ENCODE results near the gene SRP54. TPM values are rescaled to one million over a fixed set of nuclear protein-coding genes. Genes with fewer than 3 reads are reported as not detected.
"Not testable (repeated sequence)": the region's sequence is repeated elsewhere in the genome, so short reads cannot be mapped to it uniquely, and the experiment has no call there.

SRP54 gene
- total RNA-seq, 2 experiments from 2014 or later = 74.4 to 75.3 TPM

DNA sequence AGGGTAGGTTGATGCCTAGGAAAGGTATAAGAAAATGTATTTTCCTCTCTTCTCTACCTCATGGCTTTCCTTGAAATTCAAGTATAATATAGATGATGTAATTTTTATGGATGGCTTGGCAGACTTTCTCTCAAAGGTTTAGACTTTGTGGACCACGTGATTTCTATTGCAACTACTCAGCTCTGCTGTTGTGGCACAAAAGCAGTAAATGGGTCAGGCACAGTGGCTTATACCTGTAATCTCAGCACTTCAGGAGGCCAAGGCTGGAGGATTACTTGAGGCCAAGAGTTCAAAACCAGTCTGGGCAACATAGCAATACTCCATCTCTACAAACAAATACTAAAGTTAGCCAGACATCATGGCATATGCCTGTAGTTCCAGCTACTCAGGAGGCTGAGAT is 22.0 kb downstream of the SRP54 start:
- H3K36me3 Mint-ChIP-seq = peaks cover 14% of the 10 kb centered on the region
- no peak overlapping the region for H3K4me3 Mint-ChIP-seq
- H3K4me1 Mint-ChIP-seq = no peaks in the 10 kb centered on the region
- H3K9me3 Mint-ChIP-seq = no peaks in the 10 kb centered on the region
- no peak overlapping the region for H3K27ac Mint-ChIP-seq
- no peaks in the 10 kb centered on the region for H3K27me3 Mint-ChIP-seq
- no peak for DNase-seq

DNA sequence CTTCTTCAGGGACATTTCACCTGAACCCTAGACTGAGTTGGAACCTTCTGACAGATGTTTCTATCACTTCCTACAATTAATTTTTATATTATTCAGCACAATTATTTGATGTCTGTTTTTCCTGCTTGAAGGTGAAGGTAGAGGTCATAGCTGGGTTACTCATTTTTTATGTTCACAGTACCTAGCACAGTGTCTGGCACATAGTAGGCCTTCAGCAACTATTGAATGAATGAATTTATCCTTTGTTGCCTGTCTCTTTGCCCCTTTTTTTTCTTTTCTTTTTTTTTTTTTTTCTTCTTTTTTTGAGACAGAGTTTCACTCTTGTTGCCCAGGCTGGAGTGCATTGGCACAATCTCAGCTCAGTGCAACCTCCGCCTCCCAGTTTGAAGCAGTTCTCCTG is 33.8 kb downstream of the SRP54 start:
- H3K4me3 Mint-ChIP-seq = no peak overlapping the region
- H3K27me3 Mint-ChIP-seq = no peaks in the 10 kb centered on the region
- no peak overlapping the region for H3K27ac Mint-ChIP-seq
- H3K4me1 Mint-ChIP-seq = no peaks in the 10 kb centered on the region
- DNase-seq = no peak
- peaks cover 20% of the 10 kb centered on the region for H3K36me3 Mint-ChIP-seq
- no peaks in the 10 kb centered on the region for H3K9me3 Mint-ChIP-seq

DNA sequence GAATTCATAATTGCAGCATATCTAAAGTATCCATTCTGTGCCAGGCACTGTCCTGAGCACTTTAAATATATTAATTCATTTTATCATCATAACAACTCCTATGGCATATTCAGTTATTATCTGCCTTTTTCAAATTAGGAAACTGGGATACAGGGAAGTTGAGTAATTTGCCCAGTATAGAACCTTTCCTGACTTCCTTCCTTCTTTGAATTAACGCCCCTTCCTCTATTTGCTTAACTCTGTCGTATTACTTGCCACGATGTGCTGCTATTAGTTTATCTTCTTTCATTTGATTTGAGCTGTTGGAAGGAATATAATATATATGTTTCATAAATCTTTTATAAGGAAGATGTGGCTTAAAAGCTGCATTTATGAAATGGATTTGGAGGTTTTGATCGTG is 37.9 kb downstream of the SRP54 start:
- H3K36me3 Mint-ChIP-seq = peaks cover 26% of the 10 kb centered on the region

DNA sequence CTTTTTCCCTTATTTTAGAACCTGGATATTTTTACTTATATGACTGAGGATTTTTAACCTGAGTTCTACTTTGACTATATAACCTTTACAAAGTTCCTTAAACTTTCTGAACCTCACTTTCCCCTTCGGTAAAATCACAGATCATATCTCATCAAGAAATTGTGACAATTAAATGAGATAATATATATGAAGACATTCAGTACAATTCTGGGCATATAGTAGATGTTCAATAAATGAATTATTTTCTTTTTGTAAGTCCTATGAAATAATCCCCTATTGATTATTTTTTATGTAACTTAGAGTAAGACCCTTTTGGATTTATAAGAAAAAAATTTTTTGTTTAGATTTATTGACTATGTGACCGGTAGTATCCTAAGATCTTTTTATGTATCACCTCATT is 45.6 kb downstream of the SRP54 start:
- Mint-ChIP-seq H3K9me3 (peaks cover 2% of the 10 kb centered on the region), H3K36me3 (peaks cover 41% of the 10 kb centered on the region), H3K27me3 (no peaks in the 10 kb centered on the region), H3K4me1 (no peaks in the 10 kb centered on the region), H3K4me3 (no peak overlapping the region), H3K27ac (no peak overlapping the region)
- DNase-seq = no peak

More for the DNA sequence above, 37.9 kb downstream of the SRP54 start:
- Mint-ChIP-seq H3K27me3 (no peaks in the 10 kb centered on the region), H3K4me1 (no peaks in the 10 kb centered on the region), H3K4me3 (no peak overlapping the region), H3K9me3 (no peaks in the 10 kb centered on the region), H3K27ac (peak overlapping the region; percentile 1)
- DNase-seq = no peak

DNA sequence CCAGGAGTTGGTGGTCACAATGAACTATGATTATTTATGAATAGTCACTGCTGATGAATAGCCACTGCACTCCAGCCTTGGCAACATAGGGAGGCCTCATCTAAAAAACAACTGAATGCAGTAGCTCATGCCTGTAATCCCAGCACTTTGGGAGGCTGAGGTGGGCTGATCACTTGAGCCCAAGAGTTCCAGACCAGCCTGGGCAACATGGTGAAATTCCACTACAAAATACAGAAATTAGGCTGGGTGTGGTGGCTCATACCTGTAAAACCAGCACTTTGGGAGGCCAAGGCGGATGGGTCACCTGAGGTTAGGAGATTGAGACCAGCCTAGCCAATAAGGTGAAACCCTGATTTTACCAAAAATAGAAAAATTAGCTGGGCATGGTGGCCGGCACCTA is 49.8 kb downstream of the SRP54 start:
- no peak overlapping the region for H3K4me3 Mint-ChIP-seq
- H3K9me3 Mint-ChIP-seq = peaks cover 15% of the 10 kb centered on the region
- peaks cover 50% of the 10 kb centered on the region for H3K36me3 Mint-ChIP-seq
- no peaks in the 10 kb centered on the region for H3K27me3 Mint-ChIP-seq
- no peaks in the 10 kb centered on the region for H3K4me1 Mint-ChIP-seq
- no peak for DNase-seq
- H3K27ac Mint-ChIP-seq = no peak overlapping the region

GRCh38 chr14:35034440-35034833 is 51.6 kb downstream of the SRP54 start:
- H3K9me3 Mint-ChIP-seq = peaks cover 15% of the 10 kb centered on the region
- H3K4me1 Mint-ChIP-seq = no peaks in the 10 kb centered on the region
- H3K27me3 Mint-ChIP-seq = no peaks in the 10 kb centered on the region
- H3K36me3 Mint-ChIP-seq = peaks cover 46% of the 10 kb centered on the region
- H3K4me3 Mint-ChIP-seq = no peak overlapping the region
- no peak overlapping the region for H3K27ac Mint-ChIP-seq
- peak; percentile 7 for DNase-seq

GRCh38 chr14:35034944-35035554 is 52.3 kb downstream of the SRP54 start:
- not testable (repeated sequence) for DNase-seq, H3K27ac Mint-ChIP-seq, H3K4me3 Mint-ChIP-seq, H3K27me3 Mint-ChIP-seq, H3K4me1 Mint-ChIP-seq
- peaks cover 43% of the 10 kb centered on the region for H3K36me3 Mint-ChIP-seq
- H3K9me3 Mint-ChIP-seq = peaks cover 15% of the 10 kb centered on the region

DNA sequence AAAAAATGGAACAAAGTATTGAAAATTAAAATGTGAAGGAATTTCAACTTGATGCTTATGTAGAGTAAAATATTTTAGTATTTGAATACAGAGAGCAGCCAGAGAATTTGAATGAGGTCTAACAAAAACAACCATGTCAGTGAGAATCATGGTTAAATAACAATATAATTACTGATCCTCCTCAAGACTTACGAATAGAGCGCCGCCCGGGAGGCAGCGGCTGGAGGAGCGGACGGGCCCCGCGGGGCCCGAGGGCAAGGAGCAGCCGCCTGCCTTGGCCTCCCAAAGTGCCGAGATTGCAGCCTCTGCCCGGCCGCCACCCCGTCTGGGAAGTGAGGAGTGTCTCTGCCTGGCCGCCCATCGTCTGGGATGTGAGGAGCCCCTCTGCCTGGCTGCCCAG is 55.5 kb downstream of the SRP54 start:
- peaks cover 25% of the 10 kb centered on the region for H3K36me3 Mint-ChIP-seq
- H3K9me3 Mint-ChIP-seq = peaks cover 14% of the 10 kb centered on the region
- not testable (repeated sequence) for H3K27me3 Mint-ChIP-seq, H3K27ac Mint-ChIP-seq, H3K4me3 Mint-ChIP-seq, H3K4me1 Mint-ChIP-seq, DNase-seq

GRCh38 chr14:35042632-35043031 is 59.8 kb downstream of the SRP54 start:
- no peaks in the 10 kb centered on the region for H3K27me3 Mint-ChIP-seq
- H3K4me3 Mint-ChIP-seq = no peak overlapping the region
- DNase-seq = no peak
- H3K36me3 Mint-ChIP-seq = peaks cover under 1% of the 10 kb centered on the region
- H3K9me3 Mint-ChIP-seq = no peaks in the 10 kb centered on the region
- no peak overlapping the region for H3K27ac Mint-ChIP-seq
- peaks cover 18% of the 10 kb centered on the region for H3K4me1 Mint-ChIP-seq

- no peak for DNase-seq
- Mint-ChIP-seq H3K27ac (peak overlapping the region; percentile 63), H3K36me3 (peaks cover 4% of the 10 kb centered on the region), H3K9me3 (no peaks in the 10 kb centered on the region), H3K4me1 (peaks cover 23% of the 10 kb centered on the region), H3K27me3 (no peaks in the 10 kb centered on the region), H3K4me3 (no peak overlapping the region)
Measured at GRCh38 chr14:35043046-35043445, 60.3 kb downstream of the SRP54 start.

DNA sequence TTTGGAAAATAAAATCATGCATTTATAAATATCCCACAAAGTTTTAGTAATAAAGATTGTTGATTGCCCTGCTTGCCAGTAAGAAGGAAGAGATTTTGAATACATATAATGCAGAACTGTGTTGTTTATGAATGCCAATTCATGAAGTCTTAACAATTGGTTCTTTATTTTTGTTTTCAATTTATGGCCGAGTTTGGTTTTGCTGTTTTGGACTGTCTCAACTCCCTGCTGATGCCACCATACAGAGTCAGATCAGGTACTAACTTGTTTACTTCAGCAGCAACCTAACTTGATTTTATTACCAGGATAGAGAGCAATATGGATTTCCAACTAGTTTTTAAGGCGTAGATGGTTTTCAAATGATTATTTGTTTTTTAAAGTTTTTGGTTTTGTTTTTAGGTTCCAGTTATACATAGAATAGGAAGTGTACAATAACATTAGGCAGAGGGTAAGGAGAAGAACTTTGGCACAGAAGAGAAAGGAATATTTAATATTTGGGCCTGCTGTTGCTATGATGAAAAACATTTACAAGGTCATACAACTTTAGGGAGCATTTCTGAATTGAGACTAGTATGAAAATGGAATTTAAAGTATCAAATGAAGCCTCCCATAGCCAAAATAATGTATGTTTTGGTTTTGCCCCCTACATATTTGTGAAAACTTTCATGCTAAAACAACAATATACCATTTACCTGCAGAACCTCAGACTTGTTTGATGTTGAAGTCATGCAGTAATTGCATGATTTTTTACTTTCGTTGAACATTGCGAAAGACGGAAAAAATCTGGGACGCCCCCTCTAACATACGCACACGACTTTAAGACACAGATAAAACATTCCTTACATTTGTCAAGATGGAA is 62.4 kb downstream of the SRP54 start:
- Mint-ChIP-seq H3K4me3 (peak overlapping the region; percentile 94), H3K9me3 (no peaks in the 10 kb centered on the region), H3K27me3 (no peaks in the 10 kb centered on the region), H3K27ac (peak overlapping the region; percentile 100), H3K36me3 (peaks cover 9% of the 10 kb centered on the region), H3K4me1 (peaks cover 27% of the 10 kb centered on the region)
- DNase-seq = no peak

DNA sequence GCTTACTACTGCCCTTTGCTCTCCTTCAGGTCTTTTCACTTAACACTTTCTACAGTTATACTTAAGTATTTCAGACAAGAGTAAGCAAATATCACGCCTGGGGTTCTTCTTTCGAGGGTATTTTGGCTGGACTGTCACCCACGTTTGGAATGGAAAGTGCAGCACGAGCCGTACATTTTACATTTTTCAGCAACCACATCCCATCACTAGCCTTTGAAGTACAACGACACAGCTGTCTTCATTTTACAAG is 62.9 kb downstream of the SRP54 start:
- Mint-ChIP-seq H3K9me3 (no peaks in the 10 kb centered on the region), H3K4me1 (peaks cover 30% of the 10 kb centered on the region), H3K27me3 (no peaks in the 10 kb centered on the region), H3K36me3 (peaks cover 9% of the 10 kb centered on the region), H3K4me3 (peak overlapping the region; percentile 94), H3K27ac (peak overlapping the region; percentile 100)
- DNase-seq = no peak

DNA sequence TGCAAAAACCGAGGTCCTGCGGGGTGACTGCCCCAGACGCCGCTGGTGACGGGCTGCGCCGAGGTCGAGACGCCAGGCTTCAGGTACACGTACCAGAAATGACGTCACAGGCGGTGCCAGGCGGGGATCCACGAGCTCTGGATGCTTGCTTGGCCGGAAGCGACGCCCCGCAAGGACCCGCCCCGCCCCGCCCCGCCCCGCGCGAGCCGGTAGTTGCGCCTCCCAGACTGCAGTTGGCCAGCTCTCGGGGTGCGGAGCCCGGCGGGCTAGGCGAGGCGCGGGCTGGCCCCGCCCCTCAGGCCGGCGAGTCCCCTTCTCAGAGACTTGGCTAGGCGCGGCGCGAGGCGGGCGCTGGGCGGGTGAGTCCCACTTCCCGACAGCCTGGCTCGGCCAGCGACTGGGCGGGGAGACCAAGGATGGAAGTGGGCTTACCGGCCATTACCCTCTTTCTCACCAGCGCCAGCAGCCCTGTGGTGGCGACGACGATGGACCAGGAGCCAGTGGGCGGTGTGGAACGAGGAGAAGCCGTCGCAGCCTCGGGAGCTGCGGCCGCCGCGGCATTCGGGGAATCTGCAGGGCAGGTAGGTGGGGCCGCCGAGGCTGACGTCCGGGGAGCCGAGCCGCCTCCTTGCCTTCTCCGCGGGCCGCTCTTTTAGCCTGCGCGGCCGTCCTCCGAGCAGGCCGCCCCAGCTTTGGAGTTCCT is 63.4 kb downstream of the SRP54 start, which contains the start of gene FAM177A1:
Gene FAM177A1 (plus strand): TSS at position 225 of the 703 bp plus-strand sequence. CDS start 192 bp downstream, at position 417.
- Mint-ChIP-seq H3K27me3 (no peaks in the 10 kb centered on the region), H3K4me3 (peak within 1 kb of the TSS; percentile 94), H3K27ac (peak within 1 kb of the TSS; percentile 100), H3K9me3 (no peaks in the 10 kb centered on the region), H3K4me1 (peaks cover 31% of the 10 kb centered on the region), H3K36me3 (peaks cover 10% of the 10 kb centered on the region)
- peak; percentile 98 for DNase-seq

- peaks cover 10% of the 10 kb centered on the region for H3K36me3 Mint-ChIP-seq
- H3K4me3 Mint-ChIP-seq = peak overlapping the region; percentile 94
- DNase-seq = no peak
- H3K27ac Mint-ChIP-seq = peak overlapping the region; percentile 97
- H3K27me3 Mint-ChIP-seq = no peaks in the 10 kb centered on the region
- no peaks in the 10 kb centered on the region for H3K9me3 Mint-ChIP-seq
- H3K4me1 Mint-ChIP-seq = peaks cover 31% of the 10 kb centered on the region
Measured at GRCh38 chr14:35046751-35047536, 64.2 kb downstream of the SRP54 start.
